ENCODE data around the gene IFNLR1.
A peak's percentile ranks its signal among the peaks of the same experiment; 100 is the strongest.

- TF ChIP-seq POLR2AphosphoS5 (IDR thresholded peaks at IDR 0.05) (peak in 1 of 3 donors; percentile 51), POLR2A (IDR thresholded peaks at IDR 0.05) (peak; percentile 43)
Observed at GRCh38 chr1:24150234-24151174, 36.6 kb downstream of the IFNLR1 start.

All from transverse colon (tissue), 3 donors.